H1 (cell line): ENCODE results near the gene POLA1. TPM values are rescaled to one million over a fixed set of nuclear protein-coding genes. Genes with fewer than 3 reads are reported as not detected.

Source experiments
- CTCF ChIA-PET: fragments of 300-600 bp; sonication (Branson Sonifier 250); formaldehyde crosslinking; loops from one replicate; lab custom pipeline; 2021; ENCODE audit not compliant: partially characterized antibody; lab: Charles Lee
- POLR2A ChIA-PET: fragments of 300-600 bp; sonication (Branson Sonifier 250); formaldehyde crosslinking; loops from one replicate; lab custom pipeline; 2021; ENCODE audit warnings: inconsistent platforms; ENCODE audit not compliant: partially characterized antibody; lab: Charles Lee
- DNase-seq, 2 experiments: peaks; one replicate each; pipeline versions ENCODE4 v3.0.0 to v3.0.0-alpha.2; 2010 to 2022; ENCODE audit warnings: low spot score in 2 of 2, low read depth in 1 of 2, mixed read lengths in 1 of 2
- FAIRE-seq: peaks from 2 replicates; lab custom pipeline; 2011; peaks lifted over from hg19 to GRCh38; lab: Jason Lieb, UNC
- H2AFZ ChIP-seq: 2 replicates; pipeline ENCODE4 v1.8.1; 2012; ENCODE audit warnings: low read length, inconsistent platforms
- H2AK5ac ChIP-seq: 2 replicates; pipeline ENCODE4 v1.6.1; 2013; ENCODE audit warnings: low read depth, low read length
- H2BK120ac ChIP-seq: replicated peaks from 2 replicates; pipeline ENCODE3; 2013; ENCODE audit warnings: low read depth, low read length, inconsistent platforms
- H2BK12ac ChIP-seq: 2 replicates; pipeline ENCODE4 v1.6.1; 2013; ENCODE audit warnings: low read depth, low read length
- H2BK15ac ChIP-seq: 2 replicates; pipeline ENCODE4 v1.6.1; 2013; ENCODE audit warnings: low read length
- H2BK20ac ChIP-seq: 2 replicates; pipeline ENCODE4 v1.6.1; 2013; ENCODE audit warnings: low read length
- H2BK5ac ChIP-seq: 2 replicates; pipeline ENCODE4 v1.6.1; 2013; ENCODE audit warnings: low read depth, low read length
- H3K14ac ChIP-seq: 2 replicates; pipeline ENCODE4 v1.6.1; 2013; ENCODE audit warnings: inconsistent platforms; ENCODE audit not compliant: insufficient read length
- H3K18ac ChIP-seq: 2 replicates; pipeline ENCODE4 v1.6.1; 2013; ENCODE audit warnings: low read length; ENCODE audit errors: extremely low read depth
- H3K23ac ChIP-seq: 2 replicates; pipeline ENCODE4 v1.6.1; 2013; ENCODE audit warnings: inconsistent platforms; ENCODE audit not compliant: insufficient read length
- H3K23me2 ChIP-seq: 2 replicates; pipeline ENCODE4 v1.6.1; 2013; ENCODE audit warnings: low read depth, low read length
- H3K27ac ChIP-seq: 2 replicates; pipeline ENCODE4 v1.6.1; 2011; ENCODE audit warnings: low read depth, low read length, inconsistent platforms
- H3K27me3 ChIP-seq, 4 experiments: replicated peaks in 1 of 4; 1 replicate in 1 of 4; 2 replicates in 3 of 4; pipeline versions ENCODE4 v1.6.1 to v1.8.1; 2011 to 2013; ENCODE audit warnings: low read length in 3 of 4, mild to moderate bottlenecking in 3 of 4, inconsistent platforms in 2 of 4, mixed read lengths in 2 of 4, moderate library complexity in 1 of 4; ENCODE audit not compliant: control insufficient read depth in 3 of 4, insufficient read depth in 3 of 4; ENCODE audit errors: extremely low read depth in 1 of 4
- H3K36me3 ChIP-seq, 4 experiments: 2 replicates each; pipeline versions ENCODE4 v1.6.1 to v1.8.1; 2011 to 2013; ENCODE audit warnings: mild to moderate bottlenecking in 4 of 4, low read length in 3 of 4, moderate library complexity in 2 of 4, control low read depth in 1 of 4, inconsistent platforms in 1 of 4; ENCODE audit not compliant: insufficient read depth in 4 of 4, control insufficient read depth in 2 of 4
- H3K4ac ChIP-seq: replicated peaks from 2 replicates; pipeline ENCODE3; 2013; ENCODE audit warnings: low read length, low read depth, mixed read lengths, inconsistent platforms; ENCODE audit not compliant: insufficient read length
- H3K4me1 ChIP-seq, 4 experiments: replicated peaks in 1 of 4; 1 replicate in 1 of 4; 2 replicates in 3 of 4; pipeline versions ENCODE4 v1.6.1 to v1.8.1; 2011 to 2013; ENCODE audit warnings: low read length in 3 of 4, inconsistent platforms in 2 of 4, mixed read lengths in 1 of 4; ENCODE audit not compliant: insufficient read depth in 4 of 4, control insufficient read depth in 3 of 4
- H3K4me2 ChIP-seq, 2 experiments: 2 replicates each; pipeline versions ENCODE4 v1.6.1 to v1.8.1; 2011 to 2013; ENCODE audit warnings: low read depth in 2 of 2, low read length in 2 of 2, control low read depth in 1 of 2, inconsistent platforms in 1 of 2, mild to moderate bottlenecking in 1 of 2; ENCODE audit not compliant: insufficient read depth in 1 of 2
- H3K4me3 ChIP-seq, 4 experiments: fragments of 200-600, 300-600 bp in 1 of 4; sonication (generic), shearing (Covaris generic), sonication (Bioruptor Twin) in 1 of 4; 2 replicates each; pipeline versions ENCODE4 v1.5.1 to v1.8.1; 2011 to 2016; ENCODE audit warnings: low read length in 4 of 4, low read depth in 3 of 4, control low read depth in 2 of 4, inconsistent platforms in 2 of 4, mild to moderate bottlenecking in 2 of 4, mixed read lengths in 1 of 4, moderate library complexity in 1 of 4; ENCODE audit not compliant: insufficient read depth in 2 of 4; ENCODE audit errors: extremely low read depth in 1 of 4
- H3K56ac ChIP-seq: replicated peaks from 2 replicates; pipeline ENCODE3; 2013; ENCODE audit warnings: low read depth, mild to moderate bottlenecking, mixed read lengths, low read length, inconsistent platforms; ENCODE audit not compliant: insufficient read length
- H3K79me1 ChIP-seq: 2 replicates; pipeline ENCODE4 v1.6.1; 2013; ENCODE audit warnings: low read depth, low read length, control low read depth
- H3K79me2 ChIP-seq, 2 experiments: 2 replicates each; pipeline versions ENCODE4 v1.6.1 to v1.8.1; 2012 to 2013; ENCODE audit warnings: low read length in 2 of 2, mild to moderate bottlenecking in 2 of 2, inconsistent platforms in 1 of 2; ENCODE audit not compliant: insufficient read depth in 2 of 2, control insufficient read depth in 1 of 2
- H3K9ac ChIP-seq, 4 experiments: replicated peaks in 1 of 4; 1 replicate in 1 of 4; 2 replicates in 3 of 4; pipeline versions ENCODE4 v1.6.1 to v1.8.1; 2011 to 2013; ENCODE audit warnings: low read depth in 3 of 4, low read length in 3 of 4, control low read depth in 2 of 4, mild to moderate bottlenecking in 2 of 4, moderate library complexity in 2 of 4, inconsistent platforms in 1 of 4; ENCODE audit errors: extremely low read depth in 1 of 4
- H3K9me3 ChIP-seq, 2 experiments: 2 replicates each; pipeline versions ENCODE4 v1.6.1 to v1.8.1; 2012 to 2013; ENCODE audit warnings: mild to moderate bottlenecking in 2 of 2, moderate library complexity in 2 of 2, control low read depth in 1 of 2, inconsistent platforms in 1 of 2, low read depth in 1 of 2, low read length in 1 of 2, mixed read lengths in 1 of 2; ENCODE audit not compliant: insufficient read depth in 2 of 2
- H4K20me1 ChIP-seq, 2 experiments: replicated peaks in 1 of 2; 2 replicates each; pipeline versions ENCODE3 to v1.8.1; 2011 to 2013; ENCODE audit warnings: inconsistent platforms in 2 of 2, low read length in 2 of 2, mild to moderate bottlenecking in 1 of 2; ENCODE audit not compliant: insufficient read depth in 2 of 2, control insufficient read depth in 1 of 2
- H4K5ac ChIP-seq: 2 replicates; pipeline ENCODE4 v1.6.1; 2013; ENCODE audit warnings: low read length, low read depth, mixed read lengths, inconsistent platforms; ENCODE audit not compliant: insufficient read length
- H4K8ac ChIP-seq: 2 replicates; pipeline ENCODE4 v1.8.0; 2013; ENCODE audit warnings: mild to moderate bottlenecking, moderate library complexity, low read length, inconsistent platforms; ENCODE audit not compliant: insufficient read depth; ENCODE audit errors: extremely low read depth
- H4K91ac ChIP-seq: replicated peaks from 2 replicates; pipeline ENCODE3; 2013; ENCODE audit warnings: low read length, mixed read lengths, inconsistent platforms; ENCODE audit not compliant: insufficient read length
- ATF2 ChIP-seq: IDR thresholded peaks from 2 replicates; pipeline ENCODE4 v1.6.1; 2012; ENCODE audit warnings: low read length, inconsistent platforms
- BACH1 ChIP-seq: IDR thresholded peaks from 2 replicates; pipeline ENCODE4 v1.6.1; 2012; ENCODE audit warnings: low read length, improper control_type of control experiment
- BCL11A ChIP-seq, 2 experiments: IDR thresholded peaks; one replicate each; pipeline ENCODE4 v1.6.1; 2011; ENCODE audit warnings: low read depth in 2 of 2, low read length in 2 of 2, mild to moderate bottlenecking in 2 of 2
- CEBPB ChIP-seq: IDR thresholded peaks from 2 replicates; pipeline ENCODE4 v1.6.1; 2012; ENCODE audit warnings: low read depth, low read length
- EZH2 ChIP-seq: fragments of 200-600 bp; sonication (generic); IDR thresholded peaks from 2 replicates; pipeline ENCODE4 v1.7.1; 2012; ENCODE audit warnings: low read depth, mild to moderate bottlenecking, moderate library complexity, low read length, inconsistent platforms; ENCODE audit not compliant: severe bottlenecking
- PHF8 ChIP-seq: fragments of 200-600 bp; sonication (generic); conservative IDR thresholded peaks from 2 replicates; pipeline ENCODE4 v1.7.1; 2012; ENCODE audit warnings: low read depth, mild to moderate bottlenecking, inconsistent platforms, low read length, moderate library complexity
- POU5F1 ChIP-seq: IDR thresholded peaks from 2 replicates; pipeline ENCODE4 v1.6.1; 2011; ENCODE audit warnings: low read depth, mild to moderate bottlenecking, low read length, moderate library complexity
- WGBS, 2 experiments: shearing (Covaris generic) in 1 of 2; methylation state at CpG; one replicate each; pipeline versions ENCODE4 v1.1.6 to v1.1.7; 2013 to 2015; ENCODE audit warnings: low lambda C conversion rate in 2 of 2, mixed read lengths in 2 of 2, inconsistent platforms in 1 of 2, low coverage in 1 of 2, missing lambda C conversion rate in 1 of 2; ENCODE audit not compliant: insufficient replicate concordance in 2 of 2, insufficient coverage in 1 of 2, insufficient read length in 1 of 2; ENCODE audit errors: extremely low coverage in 1 of 2, missing lambda C conversion rate in 1 of 2; 5-methylcytosine and 5-hydroxymethylcytosine counted together
- polyA plus RNA-seq, 7 experiments: library from polyadenylated mRNA; depleted of rRNA in 3 of 7; stranded (reverse) in 5 of 7; unstranded in 2 of 7; fragments of >200 nt in 5 of 7; fragments of 200-250 nt in 2 of 7; gene quantifications; 1 replicate in 5 of 7; 2 replicates in 1 of 7; 4 replicates in 1 of 7; pipeline versions ENCODE4 v1.2.1 to v1.2.3, GENCODE V29; 2011 to 2013; ENCODE audit warnings: missing spikeins in 2 of 7, mixed read lengths in 2 of 7
- total RNA-seq: library from RNA; stranded (reverse); fragmentation: NEBNext Ultra II Directional; extraction: Animal tissue kit (Norgen Biotek cat#: 25700); gene quantifications from 2 replicates; pipeline ENCODE4 v1.2.1, GENCODE V29; 2021

POLA1 gene
- total and polyA plus RNA-seq, 2 of the 8 experiments (the other 6 are each of a cell fraction or from before 2014, with no cell fraction given) = 5.6 to 34.9 TPM

DNA sequence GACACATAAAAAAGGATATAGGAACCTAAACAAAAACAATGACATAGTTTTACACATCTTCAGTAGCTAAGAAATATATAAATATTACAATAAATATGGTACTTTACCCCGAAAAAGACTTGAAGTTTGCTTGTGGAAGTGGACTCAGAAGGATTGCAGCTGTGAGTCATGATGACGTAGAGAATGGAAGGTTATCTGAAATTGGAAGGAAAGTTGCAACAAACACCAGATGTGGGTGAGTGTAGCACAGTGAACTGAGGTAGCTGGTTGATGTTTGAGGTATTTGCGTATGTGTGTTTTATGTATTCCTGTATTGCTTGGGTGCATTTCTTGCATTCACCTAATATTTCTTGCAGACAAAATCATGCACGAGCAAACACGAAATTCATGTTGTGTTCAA is 209.1 kb downstream of the POLA1 start:
- CTCF ChIA-PET = no interaction called here
- DNase-seq = no peak
- Histone ChIP-seq H3K4me3 (no peak overlapping the region), H3K79me1 (no peaks in the 10 kb centered on the region), H3K14ac (no peak overlapping the region), H3K18ac (no peak overlapping the region), H2BK15ac (no peak overlapping the region), H3K4me2 (no peak overlapping the region), H3K9ac (no peak overlapping the region), H4K8ac (no peak overlapping the region), H4K91ac (no peak overlapping the region), H4K20me1 (no peaks in the 10 kb centered on the region), H4K5ac (no peak overlapping the region), H3K27me3 (no peaks in the 10 kb centered on the region), H3K23me2 (no peaks in the 10 kb centered on the region), H2AK5ac (no peak overlapping the region), H3K79me2 (no peaks in the 10 kb centered on the region), H2BK12ac (no peak overlapping the region), H2BK120ac (no peak overlapping the region), H3K27ac (no peak overlapping the region), H3K9me3 (no peaks in the 10 kb centered on the region), H3K36me3 (no peaks in the 10 kb centered on the region), H2BK5ac (no peak overlapping the region), H3K56ac (no peak overlapping the region), H3K4me1 (no peaks in the 10 kb centered on the region), H3K4ac (no peak overlapping the region), H2BK20ac (no peak overlapping the region), H3K23ac (no peak overlapping the region), H2AFZ (no peak overlapping the region)
- POLR2A ChIA-PET = no interaction called here
- no peak for FAIRE-seq
- 91% methylated on average over 5 of the region's 5 CpGs; no CpG with 5 or more reads in 1 of the 2 experiments for WGBS, 2 experiments
- TF ChIP-seq EZH2 (no peak), PHF8 (no peak), BCL11A (IDR thresholded peaks at IDR 0.05; ENCODE audit: low read depth in 2 of 2, low read length in 2 of 2) (no peak), POU5F1 (no peak), ATF2 (no peak), CEBPB (no peak), BACH1 (no peak)
